GM23338 (cell line): ENCODE data around the gene NFKBIA. TPM values are rescaled to one million over a fixed set of nuclear protein-coding genes. Genes with fewer than 3 reads are reported as not detected.

ENCODE experiments used
- ATAC-seq: fragments of 200-7000 bp; cut with Tn5 transposase; 3 replicates; pipeline ENCODE4 v1.9.1; 2020
- DNase-seq: peaks from one replicate; pipeline ENCODE4 v3.0.0-alpha.2; 2015; ENCODE audit warnings: low spot score
- H2AFZ ChIP-seq: fragments of 200-600 bp; sonication (generic); 2 replicates; pipeline ENCODE4 v1.8.0; 2016; ENCODE audit warnings: antibody characterized with exemption, mild to moderate bottlenecking, moderate library complexity
- H3F3A ChIP-seq: fragments of 200-600 bp; sonication (generic); replicated peaks from 2 replicates; pipeline ENCODE4 v1.8.0; 2017; ENCODE audit warnings: antibody characterized with exemption, mixed run types, low read depth
- H3K27ac ChIP-seq: fragments of 200-600 bp; sonication (generic); 2 replicates; pipeline ENCODE4 v1.6.1; 2016; ENCODE audit warnings: low read depth
- H3K27me3 ChIP-seq: fragments of 200-600 bp; sonication (generic); 2 replicates; pipeline ENCODE4 v1.8.0; 2016; ENCODE audit warnings: mild to moderate bottlenecking, mixed run types, moderate library complexity; ENCODE audit not compliant: insufficient read depth
- H3K36me3 ChIP-seq: fragments of 200-600 bp; sonication (generic); 2 replicates; pipeline ENCODE4 v1.8.0; 2016; ENCODE audit warnings: mild to moderate bottlenecking; ENCODE audit not compliant: insufficient read depth
- H3K4me1 ChIP-seq: fragments of 200-600 bp; sonication (generic); 2 replicates; pipeline ENCODE4 v1.8.0; 2016; ENCODE audit warnings: mild to moderate bottlenecking, moderate library complexity; ENCODE audit not compliant: insufficient read depth
- H3K4me2 ChIP-seq: fragments of 200-600 bp; sonication (generic); 2 replicates; pipeline ENCODE4 v1.7.1; 2017; ENCODE audit warnings: mixed run types
- H3K4me3 ChIP-seq: fragments of 200-600 bp; sonication (generic); 2 replicates; pipeline ENCODE4 v1.6.1; 2016; ENCODE audit warnings: mixed run types
- H3K79me2 ChIP-seq: fragments of 200-600 bp; sonication (generic); replicated peaks from 2 replicates; pipeline ENCODE4 v1.8.0; 2017; ENCODE audit warnings: mild to moderate bottlenecking; ENCODE audit not compliant: insufficient read depth
- H3K9me2 ChIP-seq: fragments of 200-600 bp; sonication (generic); 2 replicates; pipeline ENCODE4 v1.8.0; 2017; ENCODE audit not compliant: insufficient read depth
- H4K20me1 ChIP-seq: fragments of 200-600 bp; sonication (generic); replicated peaks from 2 replicates; pipeline ENCODE4 v1.8.0; 2017; ENCODE audit warnings: mild to moderate bottlenecking; ENCODE audit not compliant: insufficient read depth
- H3K27ac Mint-ChIP-seq: 2 replicates; pipeline ENCODE4 v1.8.0; 2020; ENCODE audit warnings: inconsistent platforms, mild to moderate bottlenecking, moderate library complexity, mixed read lengths
- H3K27me3 Mint-ChIP-seq: 3 replicates; pipeline ENCODE4 v1.8.0; 2022; ENCODE audit warnings: low read depth, mild to moderate bottlenecking, moderate library complexity, mixed read lengths, inconsistent platforms; ENCODE audit not compliant: insufficient read depth, poor library complexity
- H3K36me3 Mint-ChIP-seq: 3 replicates; pipeline ENCODE4 v1.8.0; 2021; ENCODE audit warnings: low read depth, mild to moderate bottlenecking, inconsistent platforms, moderate library complexity, mixed read lengths
- H3K4me1 Mint-ChIP-seq: 3 replicates; pipeline ENCODE4 v1.8.0; 2020; ENCODE audit warnings: mild to moderate bottlenecking, inconsistent platforms, mixed read lengths
- H3K4me3 Mint-ChIP-seq: 3 replicates; pipeline ENCODE4 v1.8.0; 2021; ENCODE audit warnings: moderate library complexity, mild to moderate bottlenecking, inconsistent platforms, mixed read lengths
- H3K9me3 Mint-ChIP-seq: 3 replicates; pipeline ENCODE4 v1.8.0; 2020; ENCODE audit warnings: moderate library complexity, mild to moderate bottlenecking, inconsistent platforms, mixed read lengths
- CREB1 ChIP-seq: fragments of 250-450 bp; sonication (Bioruptor Pico); IDR thresholded peaks from 2 replicates; pipeline ENCODE4 v1.5.0; 2020; ENCODE audit warnings: low read depth, mild to moderate bottlenecking, moderate library complexity
- CTCF ChIP-seq, 2 experiments: fragments of 200-600 bp in 1 of 2; sonication (generic) in 1 of 2; conservative IDR thresholded peaks; 2 replicates each; pipeline versions ENCODE4 v1.5.1 to v1.6.1; 2016 to 2017; ENCODE audit warnings: antibody characterized with exemption in 2 of 2, low read depth in 2 of 2, mild to moderate bottlenecking in 2 of 2, moderate library complexity in 1 of 2
- ETS1 ChIP-seq: IDR thresholded peaks from 2 replicates; pipeline ENCODE4 v1.6.1; 2016; ENCODE audit warnings: antibody characterized with exemption
- EZH2phosphoT487 ChIP-seq: fragments of 200-600 bp; sonication (generic); IDR thresholded peaks from one replicate; pipeline ENCODE4 v1.8.1; 2018; ENCODE audit warnings: antibody characterized with exemption; ENCODE audit not compliant: unreplicated experiment
- JUNB ChIP-seq: IDR thresholded peaks from one replicate; pipeline ENCODE4 v1.6.1; 2016; ENCODE audit warnings: antibody characterized with exemption; ENCODE audit not compliant: unreplicated experiment
- POLR2AphosphoS5 ChIP-seq: IDR thresholded peaks from 2 replicates; pipeline ENCODE4 v1.6.1; 2016; ENCODE audit warnings: antibody characterized with exemption, low read depth
- ZNF114 ChIP-seq: fragments of 250-450 bp; sonication (Bioruptor Pico); IDR thresholded peaks from 2 replicates; pipeline ENCODE4 v1.5.0; 2020; ENCODE audit warnings: mild to moderate bottlenecking, moderate library complexity
- ZNF331 ChIP-seq: fragments of 250-450 bp; sonication (Bioruptor Pico); IDR thresholded peaks from 2 replicates; pipeline ENCODE4 v1.5.0; 2020; ENCODE audit warnings: low read depth, mild to moderate bottlenecking, moderate library complexity
- polyA plus RNA-seq: library from polyadenylated mRNA; unstranded; fragments of >200 nt; fragmentation: Nextera tagmentation; extraction: Ambion mirVana; gene quantifications from 2 replicates; pipeline ENCODE4 v1.2.1, GENCODE V29; 2016
- total RNA-seq: library from RNA; depleted of rRNA; stranded (reverse); fragments of >200 nt; shearing (Covaris generic); gene quantifications from 2 replicates; pipeline ENCODE4 v1.2.3, GENCODE V29; 2014
- TF ChIP-seq, protein P1 (sequence below): IDR thresholded peaks from one replicate; pipeline ENCODE4 v1.6.1; 2018; ENCODE audit warnings: antibody characterized with exemption; ENCODE audit not compliant: unreplicated experiment
- TF ChIP-seq, protein P2 (sequence below): fragments of 250-450 bp; sonication (Bioruptor Pico); IDR thresholded peaks from 2 replicates; pipeline ENCODE4 v1.5.0; 2020; ENCODE audit warnings: mild to moderate bottlenecking, moderate library complexity

The NFKBIA gene
- total and polyA plus RNA-seq, 2 experiments from 2014 or later, result 33.4 to 41.3 TPM

DNA sequence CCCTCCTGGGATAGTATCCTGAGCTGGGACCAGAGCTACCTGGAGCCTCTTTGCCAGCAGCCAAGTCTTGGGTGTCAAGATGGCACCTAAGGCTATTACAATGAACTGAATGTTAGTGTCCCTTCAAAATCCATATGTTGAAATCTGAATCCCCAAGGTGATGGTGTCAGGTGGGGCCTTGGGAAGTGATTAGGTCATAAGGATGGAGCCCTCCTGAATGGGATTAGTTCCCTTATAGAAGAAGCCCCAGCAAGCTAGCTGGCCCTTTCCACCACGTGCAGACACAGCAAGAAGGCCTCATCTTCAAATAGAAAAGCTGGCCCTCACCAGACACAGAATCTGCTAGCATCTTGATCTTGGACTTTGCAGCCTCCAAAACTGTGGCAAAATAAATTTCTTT is 12.4 kb downstream of the NFKBIA start:
- Histone ChIP-seq H3K27ac (no peak overlapping the region), H3K4me1 (peaks cover 5% of the 10 kb centered on the region), H3K4me2 (no peak overlapping the region), H3K27me3 (no peaks in the 10 kb centered on the region), H4K20me1 (no peaks in the 10 kb centered on the region), H3K4me3 (no peak overlapping the region), H2AFZ (no peak overlapping the region), H3K36me3 (no peaks in the 10 kb centered on the region), H3F3A (0 out of 2 replicates have a peak, but pooled peaks cover 2% of the 10 kb centered on the region), H3K79me2 (no peaks in the 10 kb centered on the region), H3K9me2 (no peaks in the 10 kb centered on the region)
- peaks cover 3% of the 10 kb centered on the region; the same call in 2 of the 3 replicates for H3K4me1 Mint-ChIP-seq
- no peaks in the 10 kb centered on the region for H3K36me3 Mint-ChIP-seq
- no peaks in the 10 kb centered on the region for H3K9me3 Mint-ChIP-seq
- H3K27ac Mint-ChIP-seq, result no peak overlapping the region
- no peak overlapping the region for H3K4me3 Mint-ChIP-seq
- DNase-seq, result no peak
- H3K27me3 Mint-ChIP-seq, result peaks cover 20% of the 10 kb centered on the region
- no peak for TF ChIP-seq ZNF331 (CRISPR knock-in tag)
- TF ChIP-seq EZH2phosphoT487, result no peak
- TF ChIP-seq, protein P1, sequence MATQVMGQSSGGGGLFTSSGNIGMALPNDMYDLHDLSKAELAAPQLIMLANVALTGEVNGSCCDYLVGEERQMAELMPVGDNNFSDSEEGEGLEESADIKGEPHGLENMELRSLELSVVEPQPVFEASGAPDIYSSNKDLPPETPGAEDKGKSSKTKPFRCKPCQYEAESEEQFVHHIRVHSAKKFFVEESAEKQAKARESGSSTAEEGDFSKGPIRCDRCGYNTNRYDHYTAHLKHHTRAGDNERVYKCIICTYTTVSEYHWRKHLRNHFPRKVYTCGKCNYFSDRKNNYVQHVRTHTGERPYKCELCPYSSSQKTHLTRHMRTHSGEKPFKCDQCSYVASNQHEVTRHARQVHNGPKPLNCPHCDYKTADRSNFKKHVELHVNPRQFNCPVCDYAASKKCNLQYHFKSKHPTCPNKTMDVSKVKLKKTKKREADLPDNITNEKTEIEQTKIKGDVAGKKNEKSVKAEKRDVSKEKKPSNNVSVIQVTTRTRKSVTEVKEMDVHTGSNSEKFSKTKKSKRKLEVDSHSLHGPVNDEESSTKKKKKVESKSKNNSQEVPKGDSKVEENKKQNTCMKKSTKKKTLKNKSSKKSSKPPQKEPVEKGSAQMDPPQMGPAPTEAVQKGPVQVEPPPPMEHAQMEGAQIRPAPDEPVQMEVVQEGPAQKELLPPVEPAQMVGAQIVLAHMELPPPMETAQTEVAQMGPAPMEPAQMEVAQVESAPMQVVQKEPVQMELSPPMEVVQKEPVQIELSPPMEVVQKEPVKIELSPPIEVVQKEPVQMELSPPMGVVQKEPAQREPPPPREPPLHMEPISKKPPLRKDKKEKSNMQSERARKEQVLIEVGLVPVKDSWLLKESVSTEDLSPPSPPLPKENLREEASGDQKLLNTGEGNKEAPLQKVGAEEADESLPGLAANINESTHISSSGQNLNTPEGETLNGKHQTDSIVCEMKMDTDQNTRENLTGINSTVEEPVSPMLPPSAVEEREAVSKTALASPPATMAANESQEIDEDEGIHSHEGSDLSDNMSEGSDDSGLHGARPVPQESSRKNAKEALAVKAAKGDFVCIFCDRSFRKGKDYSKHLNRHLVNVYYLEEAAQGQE, result no peak
- no peak for TF ChIP-seq POLR2AphosphoS5
- TF ChIP-seq, protein P2, sequence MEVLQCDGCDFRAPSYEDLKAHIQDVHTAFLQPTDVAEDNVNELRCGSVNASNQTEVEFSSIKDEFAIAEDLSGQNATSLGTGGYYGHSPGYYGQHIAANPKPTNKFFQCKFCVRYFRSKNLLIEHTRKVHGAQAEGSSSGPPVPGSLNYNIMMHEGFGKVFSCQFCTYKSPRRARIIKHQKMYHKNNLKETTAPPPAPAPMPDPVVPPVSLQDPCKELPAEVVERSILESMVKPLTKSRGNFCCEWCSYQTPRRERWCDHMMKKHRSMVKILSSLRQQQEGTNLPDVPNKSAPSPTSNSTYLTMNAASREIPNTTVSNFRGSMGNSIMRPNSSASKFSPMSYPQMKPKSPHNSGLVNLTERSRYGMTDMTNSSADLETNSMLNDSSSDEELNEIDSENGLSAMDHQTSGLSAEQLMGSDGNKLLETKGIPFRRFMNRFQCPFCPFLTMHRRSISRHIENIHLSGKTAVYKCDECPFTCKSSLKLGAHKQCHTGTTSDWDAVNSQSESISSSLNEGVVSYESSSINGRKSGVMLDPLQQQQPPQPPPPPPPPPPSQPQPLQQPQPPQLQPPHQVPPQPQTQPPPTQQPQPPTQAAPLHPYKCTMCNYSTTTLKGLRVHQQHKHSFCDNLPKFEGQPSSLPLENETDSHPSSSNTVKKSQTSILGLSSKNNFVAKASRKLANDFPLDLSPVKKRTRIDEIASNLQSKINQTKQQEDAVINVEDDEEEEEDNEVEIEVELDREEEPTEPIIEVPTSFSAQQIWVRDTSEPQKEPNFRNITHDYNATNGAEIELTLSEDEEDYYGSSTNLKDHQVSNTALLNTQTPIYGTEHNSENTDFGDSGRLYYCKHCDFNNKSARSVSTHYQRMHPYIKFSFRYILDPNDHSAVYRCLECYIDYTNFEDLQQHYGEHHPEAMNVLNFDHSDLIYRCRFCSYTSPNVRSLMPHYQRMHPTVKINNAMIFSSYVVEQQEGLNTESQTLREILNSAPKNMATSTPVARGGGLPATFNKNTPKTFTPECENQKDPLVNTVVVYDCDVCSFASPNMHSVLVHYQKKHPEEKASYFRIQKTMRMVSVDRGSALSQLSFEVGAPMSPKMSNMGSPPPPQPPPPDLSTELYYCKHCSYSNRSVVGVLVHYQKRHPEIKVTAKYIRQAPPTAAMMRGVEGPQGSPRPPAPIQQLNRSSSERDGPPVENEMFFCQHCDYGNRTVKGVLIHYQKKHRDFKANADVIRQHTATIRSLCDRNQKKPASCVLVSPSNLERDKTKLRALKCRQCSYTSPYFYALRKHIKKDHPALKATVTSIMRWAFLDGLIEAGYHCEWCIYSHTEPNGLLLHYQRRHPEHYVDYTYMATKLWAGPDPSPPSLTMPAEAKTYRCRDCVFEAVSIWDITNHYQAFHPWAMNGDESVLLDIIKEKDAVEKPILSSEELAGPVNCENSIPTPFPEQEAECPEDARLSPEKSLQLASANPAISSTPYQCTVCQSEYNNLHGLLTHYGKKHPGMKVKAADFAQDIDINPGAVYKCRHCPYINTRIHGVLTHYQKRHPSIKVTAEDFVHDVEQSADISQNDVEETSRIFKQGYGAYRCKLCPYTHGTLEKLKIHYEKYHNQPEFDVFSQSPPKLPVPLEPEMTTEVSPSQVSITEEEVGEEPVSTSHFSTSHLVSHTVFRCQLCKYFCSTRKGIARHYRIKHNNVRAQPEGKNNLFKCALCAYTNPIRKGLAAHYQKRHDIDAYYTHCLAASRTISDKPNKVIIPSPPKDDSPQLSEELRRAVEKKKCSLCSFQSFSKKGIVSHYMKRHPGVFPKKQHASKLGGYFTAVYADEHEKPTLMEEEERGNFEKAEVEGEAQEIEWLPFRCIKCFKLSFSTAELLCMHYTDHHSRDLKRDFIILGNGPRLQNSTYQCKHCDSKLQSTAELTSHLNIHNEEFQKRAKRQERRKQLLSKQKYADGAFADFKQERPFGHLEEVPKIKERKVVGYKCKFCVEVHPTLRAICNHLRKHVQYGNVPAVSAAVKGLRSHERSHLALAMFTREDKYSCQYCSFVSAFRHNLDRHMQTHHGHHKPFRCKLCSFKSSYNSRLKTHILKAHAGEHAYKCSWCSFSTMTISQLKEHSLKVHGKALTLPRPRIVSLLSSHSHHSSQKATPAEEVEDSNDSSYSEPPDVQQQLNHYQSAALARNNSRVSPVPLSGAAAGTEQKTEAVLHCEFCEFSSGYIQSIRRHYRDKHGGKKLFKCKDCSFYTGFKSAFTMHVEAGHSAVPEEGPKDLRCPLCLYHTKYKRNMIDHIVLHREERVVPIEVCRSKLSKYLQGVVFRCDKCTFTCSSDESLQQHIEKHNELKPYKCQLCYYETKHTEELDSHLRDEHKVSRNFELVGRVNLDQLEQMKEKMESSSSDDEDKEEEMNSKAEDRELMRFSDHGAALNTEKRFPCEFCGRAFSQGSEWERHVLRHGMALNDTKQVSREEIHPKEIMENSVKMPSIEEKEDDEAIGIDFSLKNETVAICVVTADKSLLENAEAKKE (CRISPR knock-in tag), result no peak
- TF ChIP-seq CTCF (conservative IDR thresholded peaks at IDR 0.05; ENCODE audit: low read depth in 2 of 2), result no peak
- no peak for TF ChIP-seq ETS1
- TF ChIP-seq ZNF114, result no peak
- TF ChIP-seq CREB1 (CRISPR knock-in tag), result no peak
- no peak for TF ChIP-seq JUNB
- no peak for ATAC-seq
